HEK293 (cell line): ENCODE data around the gene TSR3.

ENCODE experiments used
- GLIS1 ChIP-seq: fragments of 450-650 bp; formaldehyde crosslinking; IDR thresholded peaks from 2 replicates; pipeline ENCODE4 v1.5.1; 2016; ENCODE audit warnings: missing biosample characterization, missing genetic modification characterization
- IKZF3 ChIP-seq: fragments of 450-650 bp; IDR thresholded peaks from 2 replicates; pipeline ENCODE4 v1.5.0; 2018; ENCODE audit warnings: missing biosample characterization, mild to moderate bottlenecking, missing genetic modification characterization, moderate library complexity
- INSM2 ChIP-seq: fragments of 450-650 bp; formaldehyde crosslinking; IDR thresholded peaks from 2 replicates; pipeline ENCODE4 v1.5.1; 2016; ENCODE audit warnings: missing biosample characterization, missing genetic modification characterization
- KLF9 ChIP-seq: fragments of 450-650 bp; formaldehyde crosslinking; IDR thresholded peaks from 2 replicates; pipeline ENCODE4 v1.5.1; 2016; ENCODE audit warnings: missing biosample characterization, missing genetic modification characterization, low read depth
- SP2 ChIP-seq: fragments of 450-650 bp; formaldehyde crosslinking; IDR thresholded peaks from 2 replicates; pipeline ENCODE4 v1.5.1; 2016; ENCODE audit warnings: missing biosample characterization, missing genetic modification characterization
- SP7 ChIP-seq: fragments of 450-650 bp; formaldehyde crosslinking; IDR thresholded peaks from 2 replicates; pipeline ENCODE4 v1.5.1; 2016; ENCODE audit warnings: missing biosample characterization, missing genetic modification characterization
- TSHZ1 ChIP-seq: fragments of 450-650 bp; formaldehyde crosslinking; IDR thresholded peaks from 2 replicates; pipeline ENCODE4 v1.5.1; 2016; ENCODE audit warnings: missing biosample characterization, missing genetic modification characterization, borderline replicate concordance
- YY1 ChIP-seq: fragments of 450-650 bp; formaldehyde crosslinking; IDR thresholded peaks from 2 replicates; pipeline ENCODE4 v1.5.1; 2018; ENCODE audit warnings: missing biosample characterization, missing genetic modification characterization
- ZBTB1 ChIP-seq: fragments of 450-650 bp; formaldehyde crosslinking; IDR thresholded peaks from 2 replicates; pipeline ENCODE4 v1.5.1; 2016; ENCODE audit warnings: missing biosample characterization, missing genetic modification characterization
- ZBTB26 ChIP-seq: fragments of 450-650 bp; formaldehyde crosslinking; optimal IDR thresholded peaks from 2 replicates; pipeline ENCODE3; 2016; ENCODE audit warnings: missing biosample characterization, mild to moderate bottlenecking, missing genetic modification characterization
- ZBTB44 ChIP-seq: fragments of 450-650 bp; IDR thresholded peaks from 2 replicates; pipeline ENCODE4 v1.5.1; 2018; ENCODE audit warnings: missing biosample characterization, mild to moderate bottlenecking, missing genetic modification characterization
- ZBTB49 ChIP-seq: fragments of 450-650 bp; formaldehyde crosslinking; IDR thresholded peaks from 2 replicates; pipeline ENCODE4 v1.5.1; 2016; ENCODE audit warnings: missing biosample characterization, missing genetic modification characterization, low read depth
- ZNF239 ChIP-seq: fragments of 450-650 bp; formaldehyde crosslinking; IDR thresholded peaks from 2 replicates; pipeline ENCODE4 v1.5.1; 2016; ENCODE audit warnings: missing biosample characterization, missing genetic modification characterization
- ZNF354C ChIP-seq: fragments of 450-650 bp; formaldehyde crosslinking; IDR thresholded peaks from 2 replicates; pipeline ENCODE4 v1.5.1; 2016; ENCODE audit warnings: missing biosample characterization, missing genetic modification characterization, low read depth, borderline replicate concordance
- ZNF362 ChIP-seq: fragments of 450-650 bp; formaldehyde crosslinking; IDR thresholded peaks from 2 replicates; pipeline ENCODE4 v1.5.1; 2016; ENCODE audit warnings: missing biosample characterization, missing genetic modification characterization
- ZNF449 ChIP-seq: fragments of 450-650 bp; formaldehyde crosslinking; IDR thresholded peaks from 2 replicates; pipeline ENCODE4 v1.5.1; 2017; ENCODE audit warnings: missing biosample characterization, mild to moderate bottlenecking, missing genetic modification characterization, moderate library complexity
- ZNF514 ChIP-seq: fragments of 450-650 bp; formaldehyde crosslinking; IDR thresholded peaks from 2 replicates; pipeline ENCODE4 v1.5.1; 2016; ENCODE audit warnings: missing biosample characterization, missing genetic modification characterization
- ZNF571 ChIP-seq: fragments of 450-650 bp; formaldehyde crosslinking; IDR thresholded peaks from 2 replicates; pipeline ENCODE4 v1.5.0; 2017; ENCODE audit warnings: missing biosample characterization, missing genetic modification characterization
- ZNF610 ChIP-seq: fragments of 450-650 bp; formaldehyde crosslinking; IDR thresholded peaks from 2 replicates; pipeline ENCODE4 v1.5.1; 2016; ENCODE audit warnings: missing biosample characterization, missing genetic modification characterization, borderline replicate concordance
- ZNF660 ChIP-seq: fragments of 450-650 bp; IDR thresholded peaks from 2 replicates; pipeline ENCODE4 v1.5.1; 2018; ENCODE audit warnings: missing biosample characterization, mild to moderate bottlenecking, missing genetic modification characterization
- ZNF677 ChIP-seq: fragments of 450-650 bp; IDR thresholded peaks from 2 replicates; pipeline ENCODE4 v1.5.0; 2018; ENCODE audit warnings: missing biosample characterization, mild to moderate bottlenecking, missing genetic modification characterization, moderate library complexity
- ZNF704 ChIP-seq: fragments of 450-650 bp; formaldehyde crosslinking; IDR thresholded peaks from 2 replicates; pipeline ENCODE4 v1.5.1; 2016; ENCODE audit warnings: missing biosample characterization, missing genetic modification characterization
- ZNF76 ChIP-seq: fragments of 450-650 bp; formaldehyde crosslinking; IDR thresholded peaks from 2 replicates; pipeline ENCODE4; 2016; ENCODE audit warnings: low read depth, missing biosample characterization, missing genetic modification characterization, borderline replicate concordance
- ZNF843 ChIP-seq: fragments of 450-650 bp; formaldehyde crosslinking; IDR thresholded peaks from 2 replicates; pipeline ENCODE4 v1.5.1; 2016; ENCODE audit warnings: missing biosample characterization, missing genetic modification characterization

Gene TSR3

GRCh38 chr16:1351582-1352362, at the start of gene TSR3, which contains the start of gene GNPTG (continued):
- peak; percentile 61; the same call in 1 of the 2 replicates for TF ChIP-seq ZNF660
- peak; percentile 85 for TF ChIP-seq GLIS1 (tag by site-specific recombination)
- TF ChIP-seq ZNF514 (tag by site-specific recombination) = no peak
- no peak for TF ChIP-seq ZBTB1
- TF ChIP-seq TSHZ1 (tag by site-specific recombination) = no peak
- peak; percentile 54; the same call in 1 of the 2 replicates for TF ChIP-seq INSM2 (tag by site-specific recombination)
- TF ChIP-seq ZNF449 = no peak
- no peak for TF ChIP-seq ZNF704 (tag by site-specific recombination)
- peak; percentile 51 for TF ChIP-seq SP2
- TF ChIP-seq KLF9 (tag by site-specific recombination) = no peak
- peak; percentile 96 for TF ChIP-seq YY1 (tag by site-specific recombination)
- peak; percentile 84 for TF ChIP-seq ZBTB44 (tag by site-specific recombination)
- no peak for TF ChIP-seq SP7 (tag by site-specific recombination)
- no peak for TF ChIP-seq ZNF354C
- no peak for TF ChIP-seq ZNF362
- TF ChIP-seq ZNF76 (tag by site-specific recombination) = peak; percentile 89
- peak; percentile 59; the same call in 1 of the 2 replicates for TF ChIP-seq IKZF3 (tag by site-specific recombination)
- no peak for TF ChIP-seq ZBTB49 (tag by site-specific recombination)
- no peak for TF ChIP-seq ZNF239 (tag by site-specific recombination)
- TF ChIP-seq ZNF843 (tag by site-specific recombination) = no peak
- TF ChIP-seq ZNF571 (tag by site-specific recombination) = no peak
- 0 out of 2 replicates have a peak, but pooled peaks have one; percentile 34 for TF ChIP-seq ZNF677 (tag by site-specific recombination)
- TF ChIP-seq ZNF610 = no peak
- peak; percentile 80 for TF ChIP-seq ZBTB26 (tag by site-specific recombination)
